Ishikawa (cell line): ENCODE data around the gene C4orf17.

ENCODE experiments used
- CREB1 ChIP-seq: IDR thresholded peaks from 2 replicates; pipeline ENCODE4 v1.6.1; 2012; ENCODE audit warnings: low read depth
- EP300 ChIP-seq: IDR thresholded peaks from 2 replicates; pipeline ENCODE4 v1.6.1; 2012; ENCODE audit warnings: borderline replicate concordance
- FOXM1 ChIP-seq: IDR thresholded peaks from 2 replicates; pipeline ENCODE4 v1.6.1; 2012; ENCODE audit warnings: low read depth, borderline replicate concordance
- MAX ChIP-seq: IDR thresholded peaks from 2 replicates; pipeline ENCODE4 v1.6.1; 2012
- NFIC ChIP-seq: IDR thresholded peaks from 2 replicates; pipeline ENCODE4 v1.6.1; 2012
- TAF1 ChIP-seq: IDR thresholded peaks from 2 replicates; pipeline ENCODE4 v1.6.1; 2012; ENCODE audit warnings: low read depth, mild to moderate bottlenecking
- TCF12 ChIP-seq: IDR thresholded peaks from 2 replicates; pipeline ENCODE4 v1.6.1; 2012; ENCODE audit warnings: low read depth
- YY1 ChIP-seq: IDR thresholded peaks from 2 replicates; pipeline ENCODE4 v1.6.1; 2012; ENCODE audit warnings: low read depth
- ZBTB7A ChIP-seq: IDR thresholded peaks from 2 replicates; pipeline ENCODE4 v1.6.1; 2012; ENCODE audit warnings: low read depth
- TF ChIP-seq, protein P1 (sequence below): IDR thresholded peaks from 2 replicates; pipeline ENCODE4 v1.6.1; 2012

- no peak for TF ChIP-seq CREB1
- no peak for TF ChIP-seq EP300
- TF ChIP-seq, protein P1, sequence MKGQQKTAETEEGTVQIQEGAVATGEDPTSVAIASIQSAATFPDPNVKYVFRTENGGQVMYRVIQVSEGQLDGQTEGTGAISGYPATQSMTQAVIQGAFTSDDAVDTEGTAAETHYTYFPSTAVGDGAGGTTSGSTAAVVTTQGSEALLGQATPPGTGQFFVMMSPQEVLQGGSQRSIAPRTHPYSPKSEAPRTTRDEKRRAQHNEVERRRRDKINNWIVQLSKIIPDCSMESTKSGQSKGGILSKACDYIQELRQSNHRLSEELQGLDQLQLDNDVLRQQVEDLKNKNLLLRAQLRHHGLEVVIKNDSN = no peak
- no peak for TF ChIP-seq NFIC
- TF ChIP-seq FOXM1 = no peak
- TF ChIP-seq MAX = no peak
- no peak for TF ChIP-seq TCF12
- no peak for TF ChIP-seq ZBTB7A
- no peak for TF ChIP-seq YY1
- TF ChIP-seq TAF1 = no peak
Measured at GRCh38 chr4:99578714-99579113, 67.9 kb downstream of the C4orf17 start.
